Pancreas (tissue), 10 donors: ENCODE data around the gene PTTG1. TPM values are rescaled to one million over a fixed set of nuclear protein-coding genes. Genes with fewer than 3 reads are reported as not detected.

Source experiments
- ATAC-seq, 4 donors: fragments of 200-7000 bp; cut with Tn5 transposase; one replicate each; pipeline versions ENCODE4 v1.8.0 to v1.9.1; 2020; ENCODE audit warnings: mild to moderate bottlenecking in 4 of 4, moderate library complexity in 4 of 4
- DNase-seq, 6 donors: peaks; one replicate each; pipeline ENCODE4 v3.0.0-alpha.2; 2020
- FAIRE-seq: peaks from 2 replicates; lab custom pipeline; 2012; peaks lifted over from hg19 to GRCh38; lab: Jason Lieb, UNC
- H3K27ac ChIP-seq, 4 donors: fragments of 200-600 bp; sonication (generic); 1 replicate in 3 of 4; 2 replicates in 1 of 4; pipeline versions ENCODE4 v1.5.0 to v1.8.0; 2020
- H3K27me3 ChIP-seq, 4 donors: fragments of 200-600 bp; one replicate each; pipeline ENCODE4 v1.8.0; 2021
- H3K36me3 ChIP-seq, 3 donors: fragments of 200-600 bp; sonication (generic) in 1 of 3; one replicate each; pipeline versions ENCODE4 v1.5.0 to v1.8.0; 2020 to 2021
- H3K4me1 ChIP-seq, 3 donors: fragments of 200-600 bp; one replicate each; pipeline ENCODE4 v1.8.0; 2021
- H3K4me3 ChIP-seq, 4 donors: fragments of 200-600 bp; sonication (generic) in 2 of 4; one replicate each; pipeline versions ENCODE4 v1.5.0 to v1.8.0; 2020 to 2021
- H3K9me3 ChIP-seq, 4 donors: fragments of 200-600 bp; one replicate each; pipeline ENCODE4 v1.8.0; 2021
- CTCF ChIP-seq, 4 donors: fragments of 200-600 bp; sonication (generic) in 3 of 4; IDR thresholded peaks; one replicate each; pipeline versions ENCODE4 v1.5.0 to v1.8.0; 2021; ENCODE audit warnings: antibody characterized with exemption in 4 of 4
- WGBS, 2 donors: extraction: QIAGEN DNeasy Blood & Tissue Kit; methylation state at CpG; one replicate each; pipeline ENCODE4 v1.1.7; 2013; 5-methylcytosine and 5-hydroxymethylcytosine counted together
- intact Hi-C, 3 donors: fragments of 100-400 bp; cut with DNase I; formaldehyde crosslinking; loops; one replicate each; pipeline versions ENCODE4 v1.11.1 to v1.14.2; 2022
- polyA plus RNA-seq, 2 donors: library from polyadenylated mRNA; stranded (reverse); fragments of 200-250 nt; gene quantifications; one replicate each; pipeline ENCODE4 v1.2.3, GENCODE V29; 2013
- total RNA-seq, 6 donors: library from RNA; stranded (reverse); fragmentation: NEBNext Ultra II Directional in 4 of 6; extraction: Animal tissue kit (Norgen Biotek cat#: 25700) in 4 of 6; gene quantifications; one replicate each; pipeline versions ENCODE4 v1.2.1 to v1.2.4, GENCODE V29; 2021 to 2023
- donor health status: healthy with polysubstance abuse.
- donor health status: DM: no; HTN: no; CAD: no; lungs with moderate emphysema.
- donor health status: DM: no; HTN: no; CAD: no.
- donor health status: control.
- donor health status: control.
- donor health status: Bipolar disorder and iron deficiency.
- donor health status: DM: yes; HTN: yes; CAD: no.
- donor health status: DM: no; HTN: no; CAD: no.
- donor health status: DM: no; HTN: no; CAD: no.
- donor health status: DM: yes; HTN: yes; CAD: no.

The PTTG1 gene
- total and polyA plus RNA-seq, 8 donors: 0.31 to 2.7 (median 1.3) TPM; not detected in 1

GRCh38 chr5:160378330-160378729, 43.3 kb upstream of the PTTG1 start:
- ATAC-seq (no peak), DNase-seq (no peak), FAIRE-seq (no peak)
- Histone ChIP-seq H3K27ac (no peak overlapping the region), H3K9me3 (no peaks in the 10 kb centered on the region), H3K27me3 (no peaks in the 10 kb centered on the region), H3K4me1 (no peaks in the 10 kb centered on the region), H3K36me3 (no peaks in the 10 kb centered on the region), H3K4me3 (no peak overlapping the region)
- no peak for TF ChIP-seq CTCF (IDR thresholded peaks at IDR 0.05)
- intact Hi-C loops: no loop called here
- WGBS, 2 donors: 32 to 47% methylated on average over 2 of the region's 2 CpGs

GRCh38 chr5:160379511-160379910, 42.1 kb upstream of the PTTG1 start:
- no peak for DNase-seq
- no peak overlapping the region for H3K27ac ChIP-seq
- no peak for TF ChIP-seq CTCF (IDR thresholded peaks at IDR 0.05)
- WGBS, 2 donors: 60 to 64% methylated on average over 4 of the region's 4 CpGs
- H3K36me3 ChIP-seq: no peaks in the 10 kb centered on the region
- no peaks in the 10 kb centered on the region for H3K27me3 ChIP-seq
- ATAC-seq: no peak
- no peaks in the 10 kb centered on the region for H3K4me1 ChIP-seq
- H3K9me3 ChIP-seq: no peaks in the 10 kb centered on the region
- intact Hi-C loops: no loop called here
- FAIRE-seq: no peak
- H3K4me3 ChIP-seq: no peak overlapping the region

GRCh38 chr5:160380041-160380440, 41.6 kb upstream of the PTTG1 start:
- no peak overlapping the region for H3K4me3 ChIP-seq
- H3K27me3 ChIP-seq: no peaks in the 10 kb centered on the region
- no peaks in the 10 kb centered on the region for H3K36me3 ChIP-seq
- ATAC-seq: no peak
- 59 to 70% methylated on average over 2 of the region's 2 CpGs for WGBS, 2 donors
- FAIRE-seq: no peak
- no peak for DNase-seq
- no peaks in the 10 kb centered on the region for H3K9me3 ChIP-seq
- intact Hi-C loops: no loop called here
- no peaks in the 10 kb centered on the region for H3K4me1 ChIP-seq
- TF ChIP-seq CTCF (IDR thresholded peaks at IDR 0.05): no peak
- H3K27ac ChIP-seq: no peak overlapping the region

GRCh38 chr5:160382346-160382745, 39.3 kb upstream of the PTTG1 start:
- DNase-seq (no peak), ATAC-seq (no peak), FAIRE-seq (no peak)
- Histone ChIP-seq H3K4me3 (no peak overlapping the region), H3K27me3 (no peaks in the 10 kb centered on the region), H3K36me3 (no peaks in the 10 kb centered on the region), H3K27ac (no peak overlapping the region), H3K4me1 (no peaks in the 10 kb centered on the region), H3K9me3 (no peaks in the 10 kb centered on the region)
- 60 to 68% methylated on average over 3 of the region's 3 CpGs for WGBS, 2 donors
- TF ChIP-seq CTCF (IDR thresholded peaks at IDR 0.05): no peak
- intact Hi-C loops: no loop called here

- no peak for DNase-seq
- ATAC-seq: no peak
- no peak overlapping the region for H3K4me3 ChIP-seq
- no peaks in the 10 kb centered on the region for H3K4me1 ChIP-seq
- intact Hi-C loops: no loop called here
- no peaks in the 10 kb centered on the region for H3K27me3 ChIP-seq
- H3K36me3 ChIP-seq: no peaks in the 10 kb centered on the region
- H3K27ac ChIP-seq: no peak overlapping the region
- WGBS, 2 donors: 97 to 100% methylated on average over 1 of the region's 1 CpG
- H3K9me3 ChIP-seq: no peaks in the 10 kb centered on the region
- no peak for TF ChIP-seq CTCF (IDR thresholded peaks at IDR 0.05)
- no peak for FAIRE-seq
These were observed 37.0 kb upstream of the PTTG1 start for GRCh38 chr5:160384681-160385080.
